Measurements from ENCODE around the gene CADM2.

GRCh38 chr3:85808755-85809154 is 850.0 kb downstream of the CADM2 start:
- TF ChIP-seq CTCF (tag by site-specific recombination; IDR thresholded peaks at IDR 0.05) (no peak), ZNF398 (tag by site-specific recombination; IDR thresholded peaks at IDR 0.05) (no peak)
